ENCODE measurements around the gene TPP2.

The TPP2 gene

GRCh38 chr13:102658660-102659059 lies 61.9 kb downstream of the TPP2 start:
- no peak for TF ChIP-seq CTCF (IDR thresholded peaks at IDR 0.05)

GRCh38 chr13:102659168-102659713 lies 62.5 kb downstream of the TPP2 start:
- TF ChIP-seq CTCF (IDR thresholded peaks at IDR 0.05): no peak

- no peak for TF ChIP-seq CTCF (IDR thresholded peaks at IDR 0.05)
Observed at GRCh38 chr13:102667023-102667422, 70.2 kb downstream of the TPP2 start.

- TF ChIP-seq CTCF (IDR thresholded peaks at IDR 0.05): no peak
Observed at GRCh38 chr13:102667911-102668310, 71.1 kb downstream of the TPP2 start.

- TF ChIP-seq CTCF (IDR thresholded peaks at IDR 0.05): no peak
Observed at GRCh38 chr13:102670130-102670529, 73.3 kb downstream of the TPP2 start.

- TF ChIP-seq CTCF (IDR thresholded peaks at IDR 0.05): no peak
Observed at GRCh38 chr13:102675115-102675514, 78.3 kb downstream of the TPP2 start.

GRCh38 chr13:102677122-102677521 lies 80.3 kb downstream of the TPP2 start:
- no peak for TF ChIP-seq CTCF (IDR thresholded peaks at IDR 0.05)
